B cell (primary cell): ENCODE results near the gene ADORA3. TPM values are rescaled to one million over a fixed set of nuclear protein-coding genes. Genes with fewer than 3 reads are reported as not detected.

Source experiments
- ATAC-seq: fragments of 200-7000 bp; cut with Tn5 transposase; one replicate; pipeline ENCODE4 v1.10.0; 2021; ENCODE audit warnings: low read depth, mild to moderate bottlenecking, moderate number of reproducible peaks, moderate library complexity
- CTCF ChIA-PET: fragments of 350-600 bp; sonication (Branson Sonifier 250); formaldehyde crosslinking; loops from one replicate; lab custom pipeline; 2021; ENCODE audit warnings: antibody characterized with exemption, inconsistent platforms; lab: Charles Lee
- POLR2A ChIA-PET: fragments of 350-600 bp; sonication (Branson Sonifier 250); formaldehyde crosslinking; loops from one replicate; lab custom pipeline; 2021; ENCODE audit warnings: antibody characterized with exemption; lab: Charles Lee
- DNase-seq: peaks from one replicate; pipeline ENCODE4 v3.0.0; 2013
- H2AFZ ChIP-seq: 2 replicates; pipeline ENCODE4 v1.6.1; 2012; ENCODE audit warnings: mild to moderate bottlenecking, low read depth, low read length; ENCODE audit not compliant: insufficient read depth, poor library complexity, severe bottlenecking
- H3K27ac ChIP-seq, 2 donors: 1 replicate in 1 of 2; 2 replicates in 1 of 2; pipeline ENCODE4 v1.5.1; 2012 to 2013; ENCODE audit warnings: low read length in 2 of 2, mild to moderate bottlenecking in 2 of 2, moderate library complexity in 1 of 2
- H3K27me3 ChIP-seq, 4 experiments: fragments of 200-600 bp in 1 of 4; sonication (generic) in 1 of 4; replicated peaks in 1 of 4; 1 replicate in 2 of 4; 2 replicates in 2 of 4; pipeline versions ENCODE4 v1.6.1 to v1.7.0; 2013 to 2016; ENCODE audit warnings: low read length in 3 of 4, mild to moderate bottlenecking in 2 of 4, mixed read lengths in 1 of 4, moderate library complexity in 1 of 4; ENCODE audit not compliant: insufficient read depth in 4 of 4, control insufficient read depth in 3 of 4; ENCODE audit errors: control extremely low read depth in 1 of 4
- H3K36me3 ChIP-seq, 2 experiments: replicated peaks in 1 of 2; 1 replicate in 1 of 2; 2 replicates in 1 of 2; pipeline versions ENCODE4 v1.6.1 to v1.7.1; 2013; ENCODE audit warnings: low read length in 1 of 2; ENCODE audit not compliant: insufficient read depth in 2 of 2, control insufficient read depth in 1 of 2; ENCODE audit errors: control extremely low read depth in 1 of 2, extremely low read depth in 1 of 2
- H3K4me1 ChIP-seq, 2 donors: fragments of 200-600 bp in 1 of 2; sonication (generic) in 1 of 2; 1 replicate in 1 of 2; 2 replicates in 1 of 2; pipeline versions ENCODE4 v1.5.1 to v1.6.1; 2013 to 2017; ENCODE audit warnings: low read length in 2 of 2; ENCODE audit not compliant: control insufficient read depth in 2 of 2, insufficient read depth in 2 of 2
- H3K4me2 ChIP-seq: replicated peaks from 2 replicates; pipeline ENCODE3; 2012; ENCODE audit warnings: mild to moderate bottlenecking, low read depth, low read length; ENCODE audit not compliant: poor library complexity, severe bottlenecking
- H3K4me3 ChIP-seq, 5 experiments: fragments of 200-600 bp in 1 of 5; sonication (generic) in 1 of 5; 1 replicate in 3 of 5; 2 replicates in 2 of 5; pipeline versions ENCODE4 v1.5.1 to v1.7.0; 2011 to 2016; ENCODE audit warnings: low read length in 4 of 5, mild to moderate bottlenecking in 4 of 5, low read depth in 2 of 5, control low read depth in 1 of 5, moderate library complexity in 1 of 5; ENCODE audit not compliant: insufficient read depth in 1 of 5; ENCODE audit errors: control extremely low read depth in 1 of 5, extremely low read depth in 1 of 5
- H3K79me2 ChIP-seq: fragments of 200-600 bp; sonication (generic); one replicate; pipeline ENCODE4 v1.6.0; 2016; ENCODE audit warnings: low read length; ENCODE audit not compliant: control insufficient read depth, insufficient read depth
- H3K9ac ChIP-seq: fragments of 200-600 bp; sonication (generic); 2 replicates; pipeline ENCODE4 v1.6.1; 2017; ENCODE audit warnings: mild to moderate bottlenecking, low read length, moderate library complexity
- H3K9me3 ChIP-seq, 3 donors: one replicate each; pipeline versions ENCODE4 v1.6.1 to v1.7.1; 2013; ENCODE audit warnings: low read length in 2 of 3; ENCODE audit not compliant: control insufficient read depth in 2 of 3, insufficient read depth in 1 of 3; ENCODE audit errors: control extremely low read depth in 1 of 3
- H4K20me1 ChIP-seq: 2 replicates; pipeline ENCODE4 v1.6.0; 2012; ENCODE audit warnings: mild to moderate bottlenecking, low read length; ENCODE audit not compliant: insufficient read depth, control insufficient read depth, poor library complexity, severe bottlenecking
- H3K27ac Mint-ChIP-seq: one replicate; pipeline ENCODE4 v1.8.0; 2021; ENCODE audit warnings: mixed read lengths
- H3K27me3 Mint-ChIP-seq: one replicate; pipeline ENCODE4 v1.8.0; 2021; ENCODE audit warnings: mixed read lengths
- H3K4me1 Mint-ChIP-seq: one replicate; pipeline ENCODE4 v1.8.0; 2021; ENCODE audit warnings: mixed read lengths
- H3K4me3 Mint-ChIP-seq: one replicate; pipeline ENCODE4 v1.8.0; 2021; ENCODE audit warnings: mixed read lengths
- H3K9me3 Mint-ChIP-seq: one replicate; pipeline ENCODE4 v1.8.0; 2022; ENCODE audit warnings: mixed read lengths; ENCODE audit not compliant: insufficient read depth
- CTCF ChIP-seq: fragments of 200-600 bp; IDR thresholded peaks from one replicate; pipeline ENCODE4 v1.8.0; 2022; ENCODE audit warnings: antibody characterized with exemption, mild to moderate bottlenecking
- EZH2 ChIP-seq: IDR thresholded peaks from 2 replicates; pipeline ENCODE4 v1.6.1; 2012; ENCODE audit warnings: borderline replicate concordance, low read depth, mild to moderate bottlenecking, moderate library complexity, low read length; ENCODE audit not compliant: insufficient read depth, poor library complexity, severe bottlenecking
- WGBS: methylation state at CpG from one replicate; pipeline ENCODE4 v1.1.5; 2013; ENCODE audit warnings: missing lambda C conversion rate; ENCODE audit not compliant: insufficient coverage; 5-methylcytosine and 5-hydroxymethylcytosine counted together
- intact Hi-C: fragments of 100-400 bp; cut with micrococcal nuclease; formaldehyde crosslinking; loops from one replicate; pipeline ENCODE4 v1.10.0; 2022
- polyA plus RNA-seq: library from polyadenylated mRNA; depleted of rRNA; stranded (reverse); fragments of >200 nt; gene quantifications from 2 replicates; pipeline ENCODE4 v1.2.3, GENCODE V29; 2012
- total RNA-seq, 2 donors: library from RNA; stranded (reverse); fragments of 120-200 nt in 1 of 2; gene quantifications; 1 replicate in 1 of 2; 2 replicates in 1 of 2; pipeline versions ENCODE4 v1.2.3 to v1.2.4, GENCODE V29; 2013 to 2022

Gene ADORA3
- total and polyA plus RNA-seq, 2 donors (not counting 1 experiment from before 2014, with no cell fraction given) = 0.04 to 0.39 TPM

- Mint-ChIP-seq H3K27me3 (no peaks in the 10 kb centered on the region), H3K4me3 (no peak overlapping the region), H3K9me3 (no peaks in the 10 kb centered on the region), H3K4me1 (no peaks in the 10 kb centered on the region), H3K27ac (peak overlapping the region; percentile 21)
- H3K27ac ChIP-seq = no peak overlapping the region
- WGBS = 95% methylated on average over 3 of the region's 4 CpGs
- ATAC-seq (no peak), DNase-seq (no peak)
- intact Hi-C loops = no loop called here
- H3K4me3 ChIP-seq = no peak overlapping the region
- H3K4me1 ChIP-seq = no peaks in the 10 kb centered on the region
- H2AFZ ChIP-seq = no peak overlapping the region
- H3K9me3 ChIP-seq = no peaks in the 10 kb centered on the region
- no peaks in the 10 kb centered on the region for H3K27me3 ChIP-seq
- H3K79me2 ChIP-seq = peaks cover 5% of the 10 kb centered on the region
- H3K9ac ChIP-seq = no peak overlapping the region
- POLR2A ChIA-PET = interaction anchor here (0.6 kb wide), 1 partner anchor 43 kb away, joined by 4 read pairs; no protein-coding TSS in a partner anchor
- H3K36me3 ChIP-seq = peaks cover 14 to 50% of the 10 kb centered on the region in 2 experiments
- no peak overlapping the region for H3K4me2 ChIP-seq
- CTCF ChIA-PET = interaction anchor here (0.7 to 1.4 kb wide), 5 partner anchors 10 to 45 kb away, joined by 3 to 5 read pairs (median 3); partner anchors contain the start of gene WDR77
- TF ChIP-seq CTCF (no peak), EZH2 (no peak)
- peaks cover 4% of the 10 kb centered on the region for H4K20me1 ChIP-seq
Measured at GRCh38 chr1:111463029-111463683, 40.3 kb downstream of the ADORA3 start.

- H3K9me3 ChIP-seq = no peaks in the 10 kb centered on the region
- no peaks in the 10 kb centered on the region for H3K9me3 Mint-ChIP-seq
- H3K27me3 Mint-ChIP-seq = no peaks in the 10 kb centered on the region
- no peaks in the 10 kb centered on the region for H3K4me1 ChIP-seq
- peak overlapping the region; percentile 26 for H3K27ac Mint-ChIP-seq
- no peak for DNase-seq
- H2AFZ ChIP-seq = no peak overlapping the region
- H3K4me3 Mint-ChIP-seq = no peak overlapping the region
- peaks cover 15 to 51% of the 10 kb centered on the region in 2 experiments for H3K36me3 ChIP-seq
- TF ChIP-seq CTCF (no peak), EZH2 (no peak)
- no peak overlapping the region for H3K9ac ChIP-seq
- intact Hi-C loops = no loop called here
- peaks cover 5% of the 10 kb centered on the region for H3K79me2 ChIP-seq
- no peak for ATAC-seq
- H4K20me1 ChIP-seq = peaks cover 5% of the 10 kb centered on the region
- H3K4me1 Mint-ChIP-seq = no peaks in the 10 kb centered on the region
- no peak overlapping the region for H3K4me3 ChIP-seq
- WGBS = 100% methylated on average over 1 of the region's 4 CpGs
- H3K27me3 ChIP-seq = no peaks in the 10 kb centered on the region
- H3K27ac ChIP-seq = no peak overlapping the region
- POLR2A ChIA-PET = no interaction called here
- no peak overlapping the region for H3K4me2 ChIP-seq
- CTCF ChIA-PET = interaction anchor here (1.2 to 1.4 kb wide), 3 partner anchors 9 to 18 kb away, joined by 3 to 5 read pairs (median 3); partner anchors contain the start of gene WDR77
Measured at GRCh38 chr1:111462370-111463028, 40.9 kb downstream of the ADORA3 start.
